ENCODE measurements around the gene ANKRD24. TPM values are rescaled to one million over a fixed set of nuclear protein-coding genes. Genes with fewer than 3 reads are reported as not detected.
"Not testable (repeated sequence)": the region's sequence is repeated elsewhere in the genome, so short reads cannot be mapped to it uniquely, and the experiment has no call there.

The ANKRD24 gene
- total RNA-seq = 8.2 TPM

- no peak for FAIRE-seq
Measured at GRCh38 chr19:4182084-4182810, at the start of gene ANKRD24, which contains the start of gene SIRT6. Gene ANKRD24 (plus strand): TSS chr19:4182689. CDS start chr19:4186426, 3,737 bp downstream. Gene SIRT6 (minus strand): TSS chr19:4182563. CDS start chr19:4182539, 24 bp downstream.

DNA sequence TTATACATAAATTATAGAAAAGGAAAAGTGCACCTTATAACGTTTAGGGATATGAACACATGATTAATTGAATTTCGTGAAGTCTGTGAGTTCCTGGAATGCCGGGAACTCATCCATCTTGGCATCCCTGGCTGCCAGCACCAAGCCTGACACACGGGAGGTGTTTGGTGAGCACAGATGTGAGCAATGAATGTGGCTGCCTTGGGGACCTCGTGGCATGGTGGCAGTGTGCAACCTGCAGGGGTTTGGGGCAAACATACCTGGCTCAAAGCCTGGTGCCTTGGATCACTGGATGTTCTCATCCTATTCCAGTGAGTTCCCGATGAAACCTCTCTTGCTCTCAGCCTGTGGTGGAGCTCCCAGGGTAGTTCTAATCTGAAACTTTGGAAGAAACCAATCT is 48.1 kb upstream of the ANKRD24 start:
- FAIRE-seq = no peak

More at GRCh38 chr19:4182084-4182810, at the start of gene ANKRD24, which contains the start of gene SIRT6:
- peak; percentile 98 to 99 for DNase-seq (ENCODE audit: low spot score in 2 of 2)

DNA sequence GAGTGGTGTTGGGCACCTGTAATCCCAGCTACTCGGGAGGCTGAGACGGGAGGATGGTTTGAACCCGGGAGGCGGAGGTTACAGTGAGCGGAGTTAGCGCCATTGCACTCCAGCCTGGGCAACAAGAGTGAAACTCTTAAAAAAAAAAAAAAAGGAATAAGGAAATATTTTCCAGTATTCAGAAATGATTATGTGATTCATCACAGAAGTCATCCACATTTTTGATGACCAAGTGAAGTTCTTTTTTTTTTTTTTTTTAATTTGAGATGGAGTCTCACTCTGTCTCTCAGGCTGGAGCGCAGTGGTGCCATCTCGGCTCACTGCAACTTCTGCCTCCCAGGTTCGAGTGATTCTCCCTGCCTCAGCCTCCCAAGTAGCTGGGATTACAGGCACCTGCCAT is 47.1 kb upstream of the ANKRD24 start:
- not testable (repeated sequence) for FAIRE-seq; DNase-seq (ENCODE audit: low spot score in 2 of 2)

More for the DNA sequence above, 48.1 kb upstream of the ANKRD24 start:
- no peak for DNase-seq (ENCODE audit: low spot score in 2 of 2)

DNA sequence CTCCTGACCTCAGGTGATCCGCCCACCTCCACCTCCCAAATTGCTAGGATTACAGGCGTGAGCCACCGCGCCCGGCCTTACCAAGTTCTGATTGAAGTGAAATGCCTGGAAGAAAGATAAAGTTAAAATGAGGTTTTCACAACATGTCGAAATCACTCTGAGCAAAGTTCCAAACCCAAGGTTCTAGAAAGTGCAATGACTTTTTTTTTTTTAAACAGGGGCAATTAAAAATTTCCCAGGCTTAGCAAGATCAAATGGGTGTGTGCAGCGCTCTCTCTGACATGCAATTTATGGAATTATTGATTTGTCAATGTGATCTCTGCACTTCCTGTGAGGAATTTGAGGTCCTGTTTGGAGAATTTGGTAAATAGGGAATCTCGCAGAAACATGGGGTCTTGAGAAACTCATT is 45.8 kb upstream of the ANKRD24 start:
- DNase-seq (ENCODE audit: low spot score in 2 of 2) (no peak), FAIRE-seq (no peak)

- DNase-seq (ENCODE audit: low spot score in 2 of 2) (no peak), FAIRE-seq (no peak)
Measured at GRCh38 chr19:4138445-4138844, 44.0 kb upstream of the ANKRD24 start.

DNA sequence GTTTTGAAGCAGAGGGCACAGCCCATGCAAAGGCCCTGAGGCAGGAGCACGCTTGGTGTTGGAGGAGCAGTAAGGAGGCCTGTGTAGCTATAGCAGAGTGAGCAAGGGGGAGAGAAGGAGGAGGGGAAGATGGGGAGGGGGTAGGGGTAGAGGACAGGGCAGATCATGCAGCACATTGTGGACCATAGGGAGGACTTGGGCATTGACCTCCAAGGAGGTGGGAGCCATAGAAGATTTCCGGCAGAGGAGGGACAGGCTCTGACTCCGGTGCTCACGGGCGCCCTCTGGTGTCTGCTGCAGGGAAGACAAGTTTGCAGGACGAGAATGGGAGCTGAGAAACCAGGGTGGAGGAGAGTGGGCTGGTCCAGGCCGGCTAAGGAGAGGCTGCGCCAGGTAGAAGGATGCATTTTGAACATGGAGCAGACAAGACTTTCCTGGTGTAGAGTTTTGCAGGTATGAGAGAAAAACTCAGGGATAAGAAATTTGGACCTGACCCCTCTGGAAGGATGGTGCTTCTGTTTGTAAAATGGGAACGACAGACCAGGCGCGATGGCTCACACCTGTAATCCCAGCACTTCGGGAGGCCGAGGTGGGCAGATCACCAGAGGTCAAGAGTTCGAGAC is 42.8 kb upstream of the ANKRD24 start:
- no peak for FAIRE-seq
- peak in 1 of 2 donors; percentile 70 for DNase-seq (ENCODE audit: low spot score in 2 of 2)

GRCh38 chr19:4140237-4140711 is 42.2 kb upstream of the ANKRD24 start:
- no peak for FAIRE-seq
- DNase-seq (ENCODE audit: low spot score in 2 of 2) = peak; percentile 48 to 65

DNA sequence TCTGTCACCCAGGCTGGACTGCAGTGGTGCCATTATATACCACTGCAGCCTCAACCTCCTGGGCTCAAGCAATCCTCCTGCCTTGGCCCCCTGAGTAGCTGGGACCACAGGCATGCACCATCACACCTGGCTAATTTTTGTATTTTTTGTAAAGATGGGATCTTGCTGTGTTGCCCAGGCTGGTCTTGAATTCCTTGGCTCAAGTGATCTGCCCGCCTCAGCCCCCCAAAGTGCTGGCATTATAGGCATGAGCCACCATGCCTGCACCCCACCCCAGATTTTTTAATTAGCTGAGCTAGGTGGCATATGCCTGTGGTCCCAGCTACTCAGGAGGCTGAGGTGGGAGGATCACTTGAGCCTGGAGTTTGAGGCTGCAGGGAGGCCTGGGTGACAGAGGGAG is 39.6 kb upstream of the ANKRD24 start:
- FAIRE-seq; DNase-seq (ENCODE audit: low spot score in 2 of 2): not testable (repeated sequence)

- FAIRE-seq = no peak
- DNase-seq (ENCODE audit: low spot score in 2 of 2) = no peak
Measured at GRCh38 chr19:4144666-4145249, 37.7 kb upstream of the ANKRD24 start.

DNA sequence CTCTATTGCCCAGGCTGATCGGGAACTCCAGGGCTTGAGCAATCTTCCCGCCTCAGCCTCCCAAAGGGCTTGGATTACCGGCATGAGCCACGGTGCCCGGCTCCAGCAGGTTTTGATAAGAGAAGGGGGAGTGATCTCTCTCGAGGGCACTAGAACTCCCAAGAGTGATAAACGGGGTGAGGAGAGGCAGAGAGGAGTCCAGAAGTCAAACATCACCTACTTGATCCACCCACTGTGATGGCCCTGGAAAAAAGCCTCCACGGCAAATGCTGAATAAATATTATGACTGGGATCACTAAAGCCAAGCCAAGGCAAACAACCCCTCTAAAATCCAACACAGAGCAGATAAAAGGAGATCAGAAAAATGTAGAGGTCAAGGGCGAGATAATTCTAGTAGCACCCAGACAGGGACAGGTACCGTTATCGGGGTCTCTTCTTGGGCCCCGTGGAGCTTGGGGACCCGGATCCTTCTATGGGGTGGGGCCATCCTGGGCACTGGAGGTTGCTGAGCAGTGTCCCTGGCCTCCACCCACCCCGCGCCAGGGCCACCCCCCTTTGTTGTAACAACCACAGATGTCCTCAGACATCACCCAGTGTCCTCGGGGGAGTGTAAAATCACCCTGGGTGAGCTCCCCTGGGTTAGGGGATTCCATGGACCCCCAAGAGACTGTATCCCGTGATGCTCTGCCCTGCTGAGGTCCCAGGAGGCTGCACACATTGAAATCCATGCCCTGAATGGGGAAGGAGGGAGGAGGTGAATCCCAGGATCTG is 32.8 kb upstream of the ANKRD24 start:
- DNase-seq (ENCODE audit: low spot score in 2 of 2) = no peak
- FAIRE-seq = no peak

GRCh38 chr19:4151623-4152022 is 30.9 kb upstream of the ANKRD24 start:
- no peak for DNase-seq (ENCODE audit: low spot score in 2 of 2)
- no peak for FAIRE-seq

GRCh38 chr19:4152241-4152998 is 30.1 kb upstream of the ANKRD24 start:
- FAIRE-seq = no peak
- DNase-seq (ENCODE audit: low spot score in 2 of 2) = no peak

DNA sequence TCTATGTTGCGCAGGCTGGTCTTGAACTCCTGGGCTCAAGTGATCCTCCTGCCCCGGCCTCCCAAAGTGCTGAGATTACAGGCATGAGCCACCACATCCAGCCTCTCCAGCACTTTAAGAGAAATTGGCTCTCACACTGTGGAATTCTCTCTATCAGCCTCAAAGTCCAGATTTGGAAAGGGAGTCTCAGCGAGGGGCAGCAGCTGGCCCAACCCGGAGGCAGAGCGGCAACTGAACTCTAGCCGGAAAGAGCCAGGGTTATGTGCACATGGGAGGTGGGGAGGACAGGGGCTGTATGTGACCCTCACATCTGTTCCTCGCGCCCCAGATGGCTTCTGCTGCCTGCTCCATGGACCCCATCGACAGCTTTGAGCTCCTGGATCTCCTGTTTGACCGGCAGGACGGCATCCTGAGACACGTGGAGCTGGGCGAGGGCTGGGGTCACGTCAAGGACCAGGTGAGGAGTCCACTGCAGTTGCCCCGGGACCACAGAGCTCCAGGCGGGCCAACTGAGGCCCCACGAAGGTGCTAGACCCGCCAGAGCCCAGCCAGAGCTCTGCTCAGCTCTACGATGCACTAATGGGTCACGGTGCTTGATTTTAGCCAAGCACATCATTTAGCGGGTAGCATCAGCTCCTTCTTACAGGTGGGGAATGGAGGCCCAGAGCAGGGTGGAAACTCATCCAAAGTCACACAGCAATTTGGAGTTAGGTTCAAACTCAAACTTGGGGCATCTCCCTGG is 27.7 kb upstream of the ANKRD24 start:
- FAIRE-seq (no peak), DNase-seq (ENCODE audit: low spot score in 2 of 2) (no peak)

DNA sequence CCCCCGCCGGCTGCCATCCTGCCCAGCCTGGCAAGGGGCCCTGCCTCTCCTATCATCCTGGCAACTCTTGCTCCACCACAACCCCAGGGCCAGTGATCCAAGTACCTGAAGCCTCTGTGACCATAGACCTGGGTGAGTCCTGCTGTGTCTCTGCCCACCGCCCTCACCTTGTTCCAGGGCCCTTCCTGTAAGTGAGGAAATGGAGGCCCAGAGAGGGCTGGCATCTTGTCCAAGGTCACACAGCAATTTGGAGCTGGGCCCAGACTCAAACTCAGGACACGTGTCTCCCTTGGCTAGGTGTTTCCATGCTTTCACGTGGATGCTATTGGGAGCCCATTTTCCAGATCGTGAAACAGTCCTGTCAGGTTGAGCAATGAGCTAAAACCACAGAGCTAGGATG is 25.3 kb upstream of the ANKRD24 start:
- FAIRE-seq (no peak), DNase-seq (ENCODE audit: low spot score in 2 of 2) (no peak)

- not testable (repeated sequence) for FAIRE-seq
Measured at GRCh38 chr19:4157971-4158370, 24.5 kb upstream of the ANKRD24 start.

GRCh38 chr19:4161415-4162077 is 20.9 kb upstream of the ANKRD24 start:
- DNase-seq (ENCODE audit: low spot score in 2 of 2) (no peak), FAIRE-seq (no peak)

More at GRCh38 chr19:4157971-4158370, 24.5 kb upstream of the ANKRD24 start:
- not testable (repeated sequence) for DNase-seq (ENCODE audit: low spot score in 2 of 2)

- FAIRE-seq (no peak), DNase-seq (ENCODE audit: low spot score in 2 of 2) (no peak)
Measured at GRCh38 chr19:4164262-4164661, 18.2 kb upstream of the ANKRD24 start.

DNA sequence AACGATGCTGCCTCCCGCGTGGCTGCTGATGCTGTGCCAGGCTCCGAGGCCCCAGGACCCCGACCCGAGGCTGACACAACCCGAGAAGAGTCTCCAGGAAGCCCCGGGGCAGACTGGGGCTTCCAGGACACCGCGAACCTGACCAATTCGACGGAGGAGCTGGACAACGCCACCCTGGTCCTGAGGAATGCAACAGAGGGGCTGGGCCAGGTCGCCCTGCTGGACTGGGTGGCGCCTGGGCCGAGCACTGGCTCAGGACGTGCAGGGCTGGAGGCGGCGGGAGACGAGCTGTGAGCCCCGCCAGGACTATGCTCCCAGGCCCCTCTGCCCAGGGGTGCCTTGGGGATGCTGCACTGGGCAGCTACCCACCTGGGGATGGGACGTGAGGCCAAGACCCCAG is 10.8 kb upstream of the ANKRD24 start:
- FAIRE-seq (no peak), DNase-seq (ENCODE audit: low spot score in 2 of 2) (no peak)

Measured in frontal cortex (tissue), 4 donors.